ENCODE results near the gene SMPDL3B.

Gene SMPDL3B

DNA sequence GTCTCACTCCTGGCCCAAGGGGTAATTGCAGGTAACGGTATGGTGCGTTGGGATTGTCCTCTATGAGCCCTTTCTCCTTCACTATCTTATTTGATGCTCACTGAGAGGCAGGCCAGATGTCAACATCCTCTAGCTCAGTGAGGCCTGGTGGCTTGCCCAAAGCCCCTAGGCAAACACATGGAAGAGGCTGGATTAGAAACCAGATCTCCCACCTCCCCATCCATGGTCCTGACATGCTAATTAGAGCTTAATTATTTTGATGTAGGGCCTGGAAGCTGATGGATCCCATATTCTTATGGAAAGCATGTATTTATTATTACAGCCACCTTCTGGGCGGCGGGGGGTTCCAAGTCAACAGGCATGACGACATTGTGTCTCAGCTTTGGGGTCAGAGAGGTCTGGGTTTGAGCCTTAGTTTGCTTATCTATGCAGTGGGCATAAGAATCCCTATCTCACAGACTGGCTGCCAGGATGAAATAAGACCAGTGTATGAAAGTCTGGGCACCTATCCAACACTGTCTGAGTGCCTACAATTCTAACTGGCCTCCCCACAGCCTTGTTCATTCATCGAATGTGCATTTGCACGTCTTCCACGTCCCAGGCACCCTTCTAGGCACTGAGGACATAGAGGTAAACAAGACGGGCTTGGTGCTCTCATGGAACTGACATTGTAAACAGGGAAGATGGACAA is 6.2 kb downstream of the SMPDL3B start:
- DNase-seq (ENCODE audit: low read depth in 3 of 3) = no peak

DNA sequence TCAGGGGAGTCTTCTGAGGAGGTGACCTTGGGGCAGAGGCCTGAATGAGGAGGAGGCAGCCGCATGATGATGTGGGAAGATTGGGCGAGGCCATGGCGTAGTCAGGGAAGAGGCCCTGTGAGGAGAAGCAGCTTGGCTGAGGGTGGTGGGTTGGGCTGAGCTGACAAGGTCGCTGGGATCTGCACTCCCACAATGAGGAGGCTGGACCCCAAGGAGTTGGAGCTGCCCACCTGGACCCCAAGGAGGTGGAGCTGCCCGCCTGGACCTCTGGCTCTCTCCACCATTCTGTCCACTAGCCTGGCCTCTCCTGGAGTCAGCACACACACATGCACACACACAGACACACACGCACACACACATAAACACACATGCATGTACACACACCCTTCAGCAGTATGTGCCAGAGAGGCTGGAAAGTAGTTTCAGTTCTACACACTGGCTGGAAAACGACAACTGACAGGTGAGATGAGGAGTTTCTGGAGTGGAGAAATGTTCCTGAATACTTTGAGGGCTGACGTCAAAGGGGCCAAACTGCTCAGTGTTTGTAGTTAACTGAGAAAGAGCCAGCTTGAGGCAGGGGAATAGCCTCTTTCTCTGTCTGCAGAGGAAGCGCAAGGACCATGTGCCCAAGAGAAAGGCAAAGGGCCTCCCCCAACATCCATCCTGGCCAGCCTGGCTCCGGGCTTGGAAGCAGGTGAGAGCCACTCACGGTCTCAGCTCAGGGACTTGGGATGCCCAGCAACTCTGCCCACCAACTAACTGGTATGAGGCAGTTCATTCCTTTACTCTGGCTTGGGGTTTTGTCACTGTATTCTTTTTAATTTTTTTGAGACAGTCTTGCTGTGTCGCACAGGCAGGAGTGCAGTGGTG is 7.1 kb downstream of the SMPDL3B start:
- DNase-seq (ENCODE audit: low read depth in 3 of 3) = no peak

DNA sequence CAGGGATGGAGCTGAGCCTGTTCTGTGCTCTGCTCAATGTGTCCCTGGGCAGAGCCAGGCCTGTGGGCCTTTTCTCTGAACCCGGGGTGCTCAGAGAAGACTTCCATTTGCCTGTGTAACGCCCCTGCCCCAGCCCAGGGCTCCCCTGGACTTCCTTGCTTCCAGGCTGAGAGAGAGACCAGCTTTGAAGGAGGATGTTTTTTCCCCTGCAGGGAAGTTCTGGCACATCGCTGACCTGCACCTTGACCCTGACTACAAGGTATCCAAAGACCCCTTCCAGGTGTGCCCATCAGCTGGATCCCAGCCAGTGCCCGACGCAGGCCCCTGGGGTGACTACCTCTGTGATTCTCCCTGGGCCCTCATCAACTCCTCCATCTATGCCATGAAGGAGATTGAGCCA is 10.2 kb downstream of the SMPDL3B start:
- DNase-seq (ENCODE audit: low read depth in 3 of 3) = no peak

DNA sequence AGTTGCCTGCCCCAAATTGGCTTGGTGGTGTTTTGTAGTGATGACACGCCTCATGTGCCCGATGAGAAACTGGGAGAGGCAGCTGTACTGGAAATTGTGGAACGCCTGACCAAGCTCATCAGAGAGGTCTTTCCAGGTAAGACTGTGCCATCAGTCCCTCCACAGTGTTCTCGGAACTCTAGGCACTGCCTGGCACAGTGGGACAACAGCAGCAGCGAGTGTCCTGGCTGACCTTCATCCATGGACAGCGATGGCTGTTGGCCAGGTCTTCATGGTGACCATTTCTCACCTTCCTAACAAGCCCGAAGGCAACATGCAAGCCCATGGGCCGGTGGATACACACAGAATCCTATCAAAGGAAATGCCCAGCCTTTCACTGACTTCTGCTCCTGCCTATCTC is 14.2 kb downstream of the SMPDL3B start:
- no peak for DNase-seq (ENCODE audit: low read depth in 3 of 3)

DNA sequence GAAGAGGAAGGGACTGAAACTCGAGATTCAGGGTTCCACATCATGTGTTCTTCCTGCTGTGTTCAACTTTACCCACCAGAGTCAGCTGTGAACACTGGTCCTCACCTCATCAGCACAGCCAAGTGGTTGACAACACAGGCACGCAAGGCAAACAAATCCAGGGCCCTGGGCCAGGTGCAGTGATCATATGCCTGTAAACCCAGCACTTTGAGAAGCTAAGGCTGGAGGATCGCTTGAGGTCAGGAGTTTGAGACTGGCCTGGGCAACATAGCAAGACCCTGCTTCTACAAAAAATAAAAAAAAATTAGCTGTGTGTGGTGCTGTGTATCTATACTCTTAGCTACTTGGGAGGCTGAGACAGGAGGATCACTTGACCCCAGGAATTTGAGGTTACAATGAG is 16.6 kb downstream of the SMPDL3B start:
- no peak for DNase-seq (ENCODE audit: low read depth in 3 of 3)

DNA sequence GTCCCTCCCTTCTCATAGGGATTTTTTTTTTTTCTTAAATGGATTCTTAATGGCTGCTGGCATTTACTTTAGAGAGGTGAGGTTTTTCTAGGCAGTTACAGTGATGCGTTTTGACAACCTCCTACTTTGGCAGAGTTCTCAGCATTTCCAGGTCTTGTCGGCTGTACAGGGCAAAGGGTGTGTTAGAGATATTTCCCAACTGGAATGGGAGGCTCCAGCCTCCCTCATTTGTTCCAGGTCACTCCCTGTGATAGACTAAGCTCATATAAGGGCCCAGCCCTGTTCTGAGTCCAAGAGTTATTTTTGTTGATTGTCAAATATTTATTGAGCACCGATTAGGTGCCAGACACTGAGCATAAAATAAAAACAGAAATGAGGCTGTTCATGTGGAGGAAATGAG is 17.3 kb downstream of the SMPDL3B start:
- no peak for DNase-seq (ENCODE audit: low read depth in 3 of 3)

DNA sequence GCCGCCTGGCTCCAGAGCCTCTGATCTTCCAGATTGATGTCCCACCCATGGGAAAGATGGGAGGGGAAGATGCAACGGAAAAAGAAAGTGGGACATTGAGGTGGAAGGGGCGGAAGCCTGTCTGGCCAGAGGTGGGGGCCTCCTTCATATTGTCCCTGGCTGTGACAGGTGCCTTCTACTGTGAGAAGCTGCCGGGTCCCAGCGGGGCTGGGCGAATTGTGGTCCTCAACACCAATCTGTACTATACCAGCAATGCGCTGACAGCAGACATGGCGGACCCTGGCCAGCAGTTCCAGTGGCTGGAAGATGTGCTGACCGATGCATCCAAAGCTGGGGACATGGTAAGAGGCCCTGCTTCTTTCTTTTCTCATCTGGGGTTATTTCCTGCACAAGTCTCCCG is 19.4 kb downstream of the SMPDL3B start:
- DNase-seq (ENCODE audit: low read depth in 3 of 3) = no peak

DNA sequence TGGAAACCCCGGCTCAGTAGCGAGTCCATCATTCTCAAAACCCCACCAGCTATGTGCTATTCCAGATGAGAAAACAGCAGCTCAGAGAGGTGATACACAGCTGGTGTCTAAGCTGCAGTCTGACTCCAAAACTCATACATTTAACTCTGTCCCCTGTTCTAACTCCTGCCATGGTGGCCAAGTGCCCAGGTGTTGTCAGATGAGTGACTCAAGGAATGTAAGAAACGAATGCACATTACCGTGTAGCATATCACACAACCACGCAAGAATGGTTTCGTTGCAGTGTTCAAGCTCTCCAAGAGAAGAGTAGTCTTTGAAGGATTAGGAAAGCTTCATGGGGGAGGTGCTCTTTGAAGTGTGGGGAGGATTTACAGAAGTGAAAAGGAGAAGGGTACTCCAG is 20.3 kb downstream of the SMPDL3B start:
- DNase-seq (ENCODE audit: low read depth in 3 of 3) = no peak

DNA sequence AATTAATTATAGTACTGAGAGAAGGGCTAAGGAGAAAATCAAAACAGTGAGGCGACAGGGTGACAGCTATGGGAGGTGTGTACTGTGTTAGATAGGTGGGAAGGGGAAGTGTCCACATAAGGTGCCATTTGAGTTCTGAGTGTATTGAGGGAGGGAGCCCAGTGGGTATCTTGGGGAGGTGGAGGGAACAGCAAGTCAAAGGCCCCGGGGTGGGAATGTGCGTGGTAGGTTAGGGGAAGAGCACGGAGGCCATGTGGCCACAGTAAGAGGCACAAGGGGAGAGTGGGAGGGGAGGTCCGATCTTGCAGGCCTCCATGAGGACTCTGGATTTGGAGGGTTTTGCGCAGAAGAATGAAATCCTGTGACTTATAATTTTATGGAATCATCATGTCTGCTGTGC is 22.0 kb downstream of the SMPDL3B start:
- no peak for DNase-seq (ENCODE audit: low read depth in 3 of 3)

DNA sequence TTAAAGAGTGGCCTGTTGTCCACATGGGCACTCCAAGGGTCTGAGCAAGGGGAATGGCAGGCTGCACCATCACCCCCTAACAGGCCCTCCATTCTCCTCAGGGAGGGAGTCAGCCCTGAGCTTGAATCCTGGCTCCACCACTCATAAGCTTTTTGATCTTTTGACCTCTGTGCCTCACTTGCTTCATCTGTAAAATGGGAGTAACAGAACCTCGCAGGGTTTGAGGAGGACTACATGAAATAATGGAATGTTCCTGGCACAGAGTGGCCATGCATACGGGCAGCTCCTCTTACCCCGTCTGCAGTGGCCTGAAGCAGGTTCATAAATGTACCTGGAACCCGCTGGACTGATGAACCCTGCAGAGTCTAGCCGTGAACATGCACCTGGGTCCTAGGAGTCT is 22.9 kb downstream of the SMPDL3B start:
- no peak for DNase-seq (ENCODE audit: low read depth in 3 of 3)

DNA sequence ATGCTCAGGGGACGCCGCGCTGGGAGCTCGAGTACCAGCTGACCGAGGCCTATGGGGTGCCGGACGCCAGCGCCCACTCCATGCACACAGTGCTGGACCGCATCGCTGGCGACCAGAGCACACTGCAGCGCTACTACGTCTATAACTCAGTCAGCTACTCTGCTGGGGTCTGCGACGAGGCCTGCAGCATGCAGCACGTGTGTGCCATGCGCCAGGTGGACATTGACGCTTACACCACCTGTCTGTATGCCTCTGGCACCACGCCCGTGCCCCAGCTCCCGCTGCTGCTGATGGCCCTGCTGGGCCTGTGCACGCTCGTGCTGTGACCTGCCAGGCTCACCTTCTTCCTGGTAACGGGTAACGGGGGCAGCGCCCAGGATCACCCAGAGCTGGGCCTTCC is 23.7 kb downstream of the SMPDL3B start:
- DNase-seq (ENCODE audit: low read depth in 3 of 3) = no peak

DNA sequence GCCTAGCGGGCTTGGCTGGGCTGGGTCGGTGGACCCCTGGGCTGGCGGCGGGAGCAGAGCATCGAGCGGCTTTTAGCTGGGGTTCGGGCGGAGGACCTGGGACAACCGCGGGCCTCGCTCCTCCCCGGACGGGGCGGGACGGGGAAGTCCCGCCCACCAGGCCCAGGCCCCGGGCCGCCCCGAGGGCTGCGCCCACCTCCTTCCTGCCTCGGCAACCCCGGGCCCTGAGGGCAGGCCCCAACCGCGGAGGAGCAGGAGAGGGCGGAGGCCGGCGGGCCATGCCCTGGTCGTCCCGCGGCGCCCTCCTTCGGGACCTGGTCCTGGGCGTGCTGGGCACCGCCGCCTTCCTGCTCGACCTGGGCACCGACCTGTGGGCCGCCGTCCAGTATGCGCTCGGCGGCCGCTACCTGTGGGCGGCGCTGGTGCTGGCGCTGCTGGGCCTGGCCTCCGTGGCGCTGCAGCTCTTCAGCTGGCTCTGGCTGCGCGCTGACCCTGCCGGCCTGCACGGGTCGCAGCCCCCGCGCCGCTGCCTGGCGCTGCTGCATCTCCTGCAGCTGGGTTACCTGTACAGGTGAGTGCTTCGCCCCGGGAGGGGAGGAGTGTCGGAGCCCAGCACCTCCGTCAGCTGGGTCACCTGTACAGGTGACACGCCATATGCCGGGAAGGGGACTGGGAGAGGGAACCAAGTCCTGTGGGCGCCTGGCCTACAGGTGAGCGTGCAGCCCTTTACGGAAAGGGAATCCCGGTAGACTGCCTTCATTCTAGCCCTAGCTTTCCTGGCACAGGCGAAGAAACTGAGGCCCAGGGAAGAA is 25.2 kb downstream of the SMPDL3B start, which contains the start of gene XKR8:
TSS of gene XKR8 (plus strand) at position 182 of the 812 bp plus-strand sequence. CDS start at position 279, 97 bp downstream.
- peak; percentile 64 to 81 (median 68) for DNase-seq (ENCODE audit: low read depth in 3 of 3)

DNA sequence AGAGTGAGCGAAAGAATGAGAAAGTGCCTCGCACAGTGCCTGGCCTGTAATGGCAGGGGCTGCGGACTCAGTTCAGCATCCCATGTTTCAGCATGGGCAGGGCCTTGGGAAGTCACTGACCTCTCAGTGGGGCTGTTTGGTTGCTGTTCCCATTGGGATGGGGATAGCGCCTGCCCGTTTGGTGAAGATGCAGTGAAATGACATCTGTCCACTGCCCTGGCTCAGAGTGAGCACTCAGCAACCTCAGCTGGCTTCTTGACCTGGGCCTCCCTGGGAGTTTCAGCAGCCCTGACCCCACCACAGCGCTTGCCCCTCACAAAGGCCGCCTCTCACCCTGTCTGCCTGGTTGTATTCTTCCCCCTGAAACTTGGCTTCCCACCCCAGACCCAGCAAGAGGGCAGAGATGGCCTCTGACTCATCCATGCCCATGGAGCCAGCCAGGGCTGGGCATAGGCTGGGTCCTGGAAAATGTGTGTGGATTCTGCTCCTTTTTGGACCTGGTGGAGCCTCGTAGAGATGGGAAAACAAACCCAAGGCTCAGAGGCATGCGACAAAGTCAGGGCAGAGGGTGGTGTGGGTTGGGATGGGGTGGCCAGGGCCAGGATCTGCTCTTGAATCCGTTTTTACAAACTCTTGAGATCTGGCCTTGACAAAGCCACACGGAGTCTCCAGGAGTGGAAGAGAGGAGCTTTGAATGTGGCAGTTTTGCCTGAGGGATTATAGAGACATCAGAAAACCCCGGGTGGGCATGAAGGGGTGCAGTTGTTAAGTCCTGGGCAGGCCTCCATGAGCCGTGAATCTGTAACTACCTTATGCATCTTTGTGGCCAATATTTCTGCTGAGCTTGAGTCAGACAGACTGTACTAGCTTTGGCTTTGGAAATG is 26.2 kb downstream of the SMPDL3B start:
- no peak for DNase-seq (ENCODE audit: low read depth in 3 of 3)

DNA sequence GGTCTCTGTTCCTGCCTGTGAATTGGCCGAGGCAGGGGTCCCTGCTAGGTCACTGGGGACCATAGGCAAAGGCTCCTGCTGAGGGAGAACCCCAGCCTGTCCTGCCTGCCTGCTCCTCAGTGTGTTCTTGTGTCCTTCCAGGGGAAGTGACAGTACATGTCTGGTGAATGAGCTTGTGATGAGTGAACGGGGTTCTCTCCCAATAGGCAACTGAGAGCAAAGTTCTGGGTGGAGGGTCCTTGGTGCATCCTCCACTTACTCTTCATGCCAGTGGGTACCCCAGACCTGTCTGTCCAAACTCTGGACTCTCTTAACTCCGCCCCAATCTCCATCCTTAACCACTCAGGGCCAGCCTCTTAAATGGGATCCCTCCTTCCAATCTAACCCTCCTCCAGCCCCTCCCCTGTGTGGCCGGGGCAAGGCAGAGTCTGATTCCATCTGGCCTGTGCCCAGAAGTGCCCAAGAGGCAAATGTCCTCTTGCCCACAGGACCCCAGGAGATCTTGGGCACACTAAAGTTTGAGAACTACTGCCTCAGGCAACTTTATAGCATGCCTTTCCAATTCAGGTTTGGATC is 26.9 kb downstream of the SMPDL3B start:
- DNase-seq (ENCODE audit: low read depth in 3 of 3) = no peak

DNA sequence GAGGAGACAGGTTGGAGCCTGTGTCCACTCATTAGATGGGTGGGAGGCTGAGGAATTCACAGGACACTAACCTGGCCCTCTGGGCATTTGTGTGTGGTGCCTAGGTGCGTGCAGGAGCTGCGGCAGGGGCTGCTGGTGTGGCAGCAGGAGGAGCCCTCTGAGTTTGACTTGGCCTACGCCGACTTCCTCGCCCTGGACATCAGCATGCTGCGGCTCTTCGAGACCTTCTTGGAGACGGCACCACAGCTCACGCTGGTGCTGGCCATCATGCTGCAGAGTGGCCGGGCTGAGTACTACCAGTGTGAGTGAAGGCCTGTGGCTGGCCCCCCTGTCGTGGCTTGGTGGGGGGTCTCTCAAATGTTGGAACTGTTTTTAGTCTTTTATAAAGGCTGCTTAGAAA is 28.6 kb downstream of the SMPDL3B start:
- no peak for DNase-seq (ENCODE audit: low read depth in 3 of 3)

DNA sequence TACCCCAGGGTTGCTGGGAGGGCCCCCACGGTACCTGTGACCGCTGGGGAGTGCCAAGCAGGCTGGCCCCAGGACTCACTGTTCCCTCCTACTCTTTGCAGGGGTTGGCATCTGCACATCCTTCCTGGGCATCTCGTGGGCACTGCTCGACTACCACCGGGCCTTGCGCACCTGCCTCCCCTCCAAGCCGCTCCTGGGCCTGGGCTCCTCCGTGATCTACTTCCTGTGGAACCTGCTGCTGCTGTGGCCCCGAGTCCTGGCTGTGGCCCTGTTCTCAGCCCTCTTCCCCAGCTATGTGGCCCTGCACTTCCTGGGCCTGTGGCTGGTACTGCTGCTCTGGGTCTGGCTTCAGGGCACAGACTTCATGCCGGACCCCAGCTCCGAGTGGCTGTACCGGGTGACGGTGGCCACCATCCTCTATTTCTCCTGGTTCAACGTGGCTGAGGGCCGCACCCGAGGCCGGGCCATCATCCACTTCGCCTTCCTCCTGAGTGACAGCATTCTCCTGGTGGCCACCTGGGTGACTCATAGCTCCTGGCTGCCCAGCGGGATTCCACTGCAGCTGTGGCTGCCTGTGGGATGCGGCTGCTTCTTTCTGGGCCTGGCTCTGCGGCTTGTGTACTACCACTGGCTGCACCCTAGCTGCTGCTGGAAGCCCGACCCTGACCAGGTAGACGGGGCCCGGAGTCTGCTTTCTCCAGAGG is 31.8 kb downstream of the SMPDL3B start:
- no peak for DNase-seq (ENCODE audit: low read depth in 3 of 3)

DNA sequence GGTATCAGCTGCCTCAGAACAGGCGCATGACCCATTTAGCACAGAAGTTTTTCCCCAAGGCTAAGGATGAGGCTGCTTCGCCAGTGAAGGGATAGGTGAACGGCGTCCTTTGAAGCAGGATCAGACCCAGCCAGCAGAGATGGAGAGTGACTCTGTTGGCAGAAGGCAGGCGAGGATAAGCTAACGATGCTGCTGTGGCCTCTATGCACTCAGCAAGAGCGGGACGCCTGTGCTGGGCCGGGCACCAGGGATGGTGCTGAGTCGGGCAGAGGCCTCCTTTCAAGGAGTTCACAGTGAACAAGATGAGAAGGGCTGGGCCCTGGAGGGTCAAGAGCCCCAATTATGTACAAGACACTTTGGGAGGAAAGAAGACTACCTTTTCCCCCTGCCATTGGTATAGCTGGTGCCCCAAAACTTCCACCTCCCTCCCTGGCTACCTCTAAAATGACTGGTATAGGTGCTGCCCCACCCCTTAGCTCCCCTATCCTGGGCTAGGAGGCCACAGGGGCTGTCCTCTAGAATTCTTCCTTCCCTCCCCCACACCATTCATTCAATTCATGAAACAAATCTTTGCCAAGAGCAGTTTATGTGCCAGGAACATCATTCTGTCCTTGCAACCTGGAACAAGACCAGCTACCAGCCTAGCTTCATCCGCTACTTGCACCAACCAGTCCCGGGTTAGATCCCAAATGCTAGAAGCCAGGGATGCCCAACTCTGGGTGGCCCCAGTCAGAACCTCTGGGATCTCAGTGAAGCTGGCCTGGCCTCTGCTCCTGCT is 32.5 kb downstream of the SMPDL3B start:
- no peak for DNase-seq (ENCODE audit: low read depth in 3 of 3)

DNA sequence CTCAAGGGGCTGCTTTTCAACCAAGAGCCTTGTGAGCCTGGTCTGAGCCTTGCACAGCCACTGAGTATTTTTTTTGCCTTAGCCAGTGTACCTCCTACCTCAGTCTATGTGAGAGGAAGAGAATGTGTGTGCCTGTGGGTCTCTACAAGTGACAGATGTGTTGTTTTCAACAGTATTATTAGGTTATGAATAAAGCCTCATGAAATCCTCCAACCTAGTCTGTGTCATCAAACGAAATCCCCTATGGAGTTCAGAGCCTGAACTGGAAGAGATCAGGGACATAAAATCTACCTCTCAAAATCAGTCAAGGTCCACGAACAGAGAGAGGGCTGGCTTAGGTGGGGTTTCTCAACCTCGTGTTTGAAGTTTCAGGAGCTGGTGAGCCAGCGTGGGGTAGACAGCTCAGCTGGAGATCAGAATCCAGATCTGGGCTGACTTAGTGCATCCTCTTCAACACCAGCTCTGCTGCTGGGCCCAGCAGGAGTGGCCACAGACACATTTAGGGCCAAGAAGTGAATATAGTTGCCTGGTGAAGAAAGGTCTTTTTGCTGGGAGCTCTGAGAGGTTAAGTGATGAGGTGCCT is 33.2 kb downstream of the SMPDL3B start:
- DNase-seq (ENCODE audit: low read depth in 3 of 3) = no peak

DNA sequence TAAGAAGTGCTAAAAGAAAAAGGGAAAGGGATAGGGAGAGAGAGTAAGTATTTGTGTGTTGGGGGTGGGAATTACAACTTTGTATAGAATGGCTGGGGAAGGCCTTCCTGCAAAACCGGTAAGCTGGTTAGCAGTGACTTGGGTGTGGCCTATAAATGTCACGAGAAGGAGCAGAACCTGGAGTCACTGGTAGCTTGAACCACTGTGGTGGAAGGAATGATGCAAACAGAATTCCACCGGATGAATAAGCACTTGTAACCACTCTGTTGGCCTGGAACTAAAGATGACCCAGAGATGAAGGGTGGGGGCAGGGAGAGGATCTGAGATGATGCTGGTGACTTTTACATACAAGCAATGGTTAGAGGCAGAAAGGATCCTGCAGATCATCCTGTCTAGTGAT is 33.9 kb downstream of the SMPDL3B start:
- no peak for DNase-seq (ENCODE audit: low read depth in 3 of 3)

All from stimulated activated CD4-positive, alpha-beta T cell treated with anti-CD3 and anti-CD28 coated beads, TNF-alpha, amount 100 ng/mL, for 24 hours (primary cell).